Right renal cortex interstitium (tissue), 3 donors: Measurements from ENCODE around the gene LMBRD1. TPM values are rescaled to one million over a fixed set of nuclear protein-coding genes. Genes with fewer than 3 reads are reported as not detected.
"Not testable (repeated sequence)": the region's sequence is repeated elsewhere in the genome, so short reads cannot be mapped to it uniquely, and the experiment has no call there.

ENCODE experiments used
- DNase-seq, 3 donors: peaks; one replicate each; pipeline ENCODE4 v3.0.0-alpha.2; 2013; ENCODE audit warnings: low read depth in 3 of 3, low spot score in 2 of 3
- polyA plus RNA-seq, 3 donors: library from polyadenylated mRNA; unstranded; fragments of 120-200 nt; gene quantifications; one replicate each; pipeline ENCODE4 v1.2.1, GENCODE V29; 2013; ENCODE audit not compliant: insufficient read length in 3 of 3

The LMBRD1 gene
- polyA plus RNA-seq, 3 donors: 162 to 170 (median 165) TPM

DNA sequence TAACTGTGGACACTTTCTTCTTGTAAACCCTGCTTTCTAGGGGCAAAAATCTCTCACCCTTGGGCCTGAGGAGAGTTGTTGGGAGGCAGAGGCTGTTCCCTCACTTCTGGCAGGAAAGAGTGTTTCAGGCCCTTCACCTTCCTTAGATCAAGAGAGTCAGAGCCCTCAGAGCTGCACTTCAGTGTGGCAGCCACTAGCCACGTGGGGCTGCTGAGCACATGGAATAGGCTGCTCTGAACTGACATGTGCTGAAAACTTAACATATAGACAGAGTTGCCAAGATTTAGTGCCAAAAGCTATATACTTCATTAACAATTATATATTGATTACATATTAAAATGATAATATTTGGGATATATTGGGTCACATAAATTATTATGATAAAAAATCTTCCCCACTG is 4.4 kb upstream of the LMBRD1 start:
- DNase-seq: no peak

DNA sequence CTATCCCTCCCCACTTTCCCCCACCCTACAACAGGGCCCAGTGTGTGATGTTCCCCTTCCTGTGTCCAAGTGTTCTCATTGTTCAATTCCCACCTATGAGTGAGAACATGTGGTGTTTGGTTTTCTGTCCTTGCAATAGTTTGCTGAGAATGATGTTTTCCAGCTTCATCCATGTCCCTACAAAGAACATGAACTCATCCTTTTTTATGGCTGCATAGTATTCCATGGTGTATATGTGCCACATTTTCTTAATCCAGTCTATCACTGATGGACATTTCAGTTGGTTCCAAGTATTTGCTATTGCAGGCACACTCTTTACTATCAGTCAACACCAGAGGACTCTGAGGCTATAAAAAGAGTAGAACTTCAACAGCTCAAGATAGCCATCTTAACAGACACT is 2.0 kb upstream of the LMBRD1 start:
- not testable (repeated sequence) for DNase-seq

DNA sequence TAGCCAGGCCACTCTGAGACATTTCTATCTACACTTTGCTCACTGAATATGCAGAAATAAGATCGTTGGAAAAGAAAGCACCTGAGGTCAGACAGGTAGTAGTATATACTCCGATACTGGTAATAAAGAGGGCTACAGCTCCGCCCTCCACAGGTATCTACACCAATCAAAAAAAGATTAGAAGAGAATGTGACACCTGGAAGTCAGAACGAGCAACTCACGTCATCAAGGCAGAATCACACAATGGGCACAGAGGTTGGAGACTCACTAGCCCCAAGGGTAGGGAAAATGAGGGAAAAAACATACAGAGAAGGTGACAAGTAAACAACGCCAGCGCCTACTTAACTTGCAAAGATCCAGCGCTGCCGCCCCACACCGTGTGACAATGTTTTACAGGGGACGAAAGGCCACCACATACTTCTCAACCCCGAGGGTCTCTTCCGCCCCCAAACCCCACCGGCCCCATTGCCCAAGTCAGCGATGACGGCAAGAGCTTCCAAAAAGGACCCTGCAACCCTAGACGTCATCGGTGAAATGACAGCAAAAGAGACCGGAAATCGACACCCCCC is 653 bp downstream of the LMBRD1 start:
- peak in 2 of 3 donors; percentile 53 to 54 for DNase-seq

DNA sequence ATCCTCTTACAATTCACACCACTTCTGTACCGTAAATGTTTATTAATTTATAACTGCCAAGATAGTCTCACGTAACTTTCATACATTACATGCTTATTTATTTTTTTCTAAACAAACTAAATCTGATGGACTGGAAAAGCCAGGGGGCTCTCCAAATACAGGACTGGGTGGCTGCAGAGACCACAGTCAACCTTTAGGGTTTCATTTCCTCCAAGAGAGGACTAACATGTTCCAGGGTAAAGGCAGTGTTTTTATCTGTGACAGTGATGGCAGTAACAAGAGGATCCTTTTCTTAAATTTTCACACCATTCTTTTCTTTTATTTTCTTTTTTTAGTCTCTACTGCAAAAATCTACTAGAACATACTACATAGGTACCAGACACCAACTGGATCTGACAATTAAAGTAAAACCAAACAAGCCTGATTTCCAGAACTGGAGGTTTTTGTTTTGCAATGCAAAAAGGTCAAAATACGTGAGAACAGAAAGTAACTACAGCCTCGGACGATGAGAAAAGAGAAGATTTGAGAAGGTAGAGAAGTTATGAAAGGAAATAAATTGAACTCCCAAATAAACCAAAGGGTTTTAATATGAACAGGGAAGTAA is 1.2 kb downstream of the LMBRD1 start:
- DNase-seq: peak in 2 of 3 donors; percentile 13 to 14

DNA sequence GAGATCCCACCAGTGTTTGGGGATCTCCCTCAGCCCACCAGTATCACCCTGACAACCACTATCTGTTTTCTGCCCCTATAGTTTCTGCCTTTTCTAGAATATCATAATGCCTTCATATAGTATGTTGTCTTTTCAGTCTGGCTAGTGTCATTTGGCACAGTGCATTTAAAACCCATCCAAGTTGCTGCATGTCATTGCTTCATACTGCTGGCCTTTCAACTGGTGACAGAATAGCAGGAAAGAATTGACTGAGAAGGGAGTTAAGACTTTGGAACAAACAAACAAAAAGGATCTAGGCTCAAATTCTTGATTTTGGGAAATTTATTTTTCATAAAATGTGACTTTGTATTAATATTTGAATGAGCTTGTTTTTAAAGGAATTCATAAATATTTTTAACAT is 4.5 kb downstream of the LMBRD1 start:
- no peak for DNase-seq

DNA sequence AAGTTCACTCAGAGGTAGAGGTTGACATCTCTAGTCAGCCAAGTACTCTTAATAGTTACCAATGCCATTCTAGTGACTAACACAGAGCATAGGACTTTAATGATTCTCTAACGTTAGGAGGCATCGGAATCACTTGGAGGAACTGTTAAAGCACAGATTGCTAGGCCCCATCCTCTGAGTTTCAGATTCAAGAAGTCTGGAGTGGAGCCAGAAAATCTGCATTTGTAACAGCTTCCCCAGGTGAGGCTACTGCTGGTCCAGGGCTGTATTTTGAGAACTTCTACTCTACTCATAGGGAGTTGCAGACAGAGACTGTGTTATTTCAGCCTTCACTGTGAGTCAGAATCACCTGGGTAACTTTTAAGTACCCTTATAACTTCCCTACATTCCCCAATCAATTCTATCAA is 5.7 kb downstream of the LMBRD1 start:
- no peak for DNase-seq

DNA sequence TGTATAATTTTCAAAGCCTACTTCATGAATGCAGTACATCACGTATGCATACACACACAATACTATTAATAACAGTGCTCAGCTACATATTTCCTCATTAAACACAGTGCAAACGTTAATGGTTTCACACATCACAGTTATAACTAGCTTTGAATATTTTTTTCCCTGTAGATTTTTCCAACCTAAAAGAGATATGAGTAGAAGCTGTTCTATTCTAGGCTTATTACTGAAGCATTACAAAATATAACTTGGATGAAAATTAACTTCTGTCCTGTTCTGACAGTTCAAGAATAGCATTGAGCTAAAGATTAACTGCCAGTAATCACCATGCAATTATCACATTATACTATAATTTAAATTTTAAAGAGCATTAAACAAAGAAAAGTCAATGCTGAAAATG is 6.2 kb downstream of the LMBRD1 start:
- DNase-seq: no peak

DNA sequence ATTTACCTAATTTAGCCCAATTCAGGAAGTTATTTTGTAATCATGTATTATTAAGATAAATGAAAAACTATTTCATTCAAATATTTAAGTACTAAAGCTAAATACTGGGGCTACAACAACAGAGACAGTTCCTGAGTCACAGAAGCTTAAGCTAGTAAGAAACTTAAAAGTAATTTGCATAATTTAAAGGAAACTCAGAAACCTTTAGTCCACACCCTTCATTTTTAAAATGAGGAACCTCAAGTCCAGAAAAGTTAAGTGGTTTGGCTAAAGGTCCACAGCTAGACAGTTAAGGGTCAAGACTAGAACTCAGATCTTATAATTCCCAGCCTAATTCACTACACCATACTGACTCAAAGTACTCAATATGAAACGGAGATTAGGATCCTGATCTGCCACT is 7.2 kb downstream of the LMBRD1 start:
- DNase-seq: no peak

DNA sequence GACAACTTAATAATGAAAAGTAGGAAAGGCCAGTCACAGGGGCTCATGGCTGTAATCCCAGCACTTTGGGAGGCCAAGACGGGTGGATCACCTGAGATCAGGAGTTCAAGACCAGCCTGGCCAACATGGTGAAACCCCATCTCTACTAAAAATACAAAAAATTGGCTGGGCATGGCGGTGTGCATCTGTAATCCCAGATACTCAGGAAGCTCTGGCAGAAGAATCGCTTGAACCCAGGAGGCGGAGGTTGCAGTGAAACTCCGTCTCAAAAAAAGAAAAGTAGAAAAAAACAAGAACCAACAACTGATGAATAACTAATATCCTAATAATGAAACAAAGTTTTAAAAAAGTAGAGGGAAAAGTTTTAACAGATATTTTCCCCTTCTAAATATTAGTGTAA is 9.4 kb downstream of the LMBRD1 start:
- DNase-seq: not testable (repeated sequence)

DNA sequence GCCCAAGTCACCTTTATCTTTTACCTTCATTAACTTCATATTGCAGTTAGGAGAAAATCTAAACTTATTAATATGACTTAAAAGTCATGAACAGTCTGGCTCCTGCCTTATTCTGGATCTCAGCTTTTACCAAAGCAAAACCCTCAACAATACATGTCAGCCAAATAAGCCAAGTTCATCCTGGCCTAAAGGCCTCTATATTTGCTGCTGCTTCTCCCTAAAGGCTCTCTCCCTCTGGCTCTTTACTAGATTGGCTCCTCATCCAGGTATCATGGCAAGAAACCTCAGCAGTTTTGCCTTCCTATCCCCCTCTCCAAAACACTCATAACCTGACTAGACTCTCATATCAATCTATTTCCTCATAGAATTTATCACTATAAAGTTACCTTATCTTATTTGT is 11.1 kb downstream of the LMBRD1 start:
- DNase-seq: no peak

DNA sequence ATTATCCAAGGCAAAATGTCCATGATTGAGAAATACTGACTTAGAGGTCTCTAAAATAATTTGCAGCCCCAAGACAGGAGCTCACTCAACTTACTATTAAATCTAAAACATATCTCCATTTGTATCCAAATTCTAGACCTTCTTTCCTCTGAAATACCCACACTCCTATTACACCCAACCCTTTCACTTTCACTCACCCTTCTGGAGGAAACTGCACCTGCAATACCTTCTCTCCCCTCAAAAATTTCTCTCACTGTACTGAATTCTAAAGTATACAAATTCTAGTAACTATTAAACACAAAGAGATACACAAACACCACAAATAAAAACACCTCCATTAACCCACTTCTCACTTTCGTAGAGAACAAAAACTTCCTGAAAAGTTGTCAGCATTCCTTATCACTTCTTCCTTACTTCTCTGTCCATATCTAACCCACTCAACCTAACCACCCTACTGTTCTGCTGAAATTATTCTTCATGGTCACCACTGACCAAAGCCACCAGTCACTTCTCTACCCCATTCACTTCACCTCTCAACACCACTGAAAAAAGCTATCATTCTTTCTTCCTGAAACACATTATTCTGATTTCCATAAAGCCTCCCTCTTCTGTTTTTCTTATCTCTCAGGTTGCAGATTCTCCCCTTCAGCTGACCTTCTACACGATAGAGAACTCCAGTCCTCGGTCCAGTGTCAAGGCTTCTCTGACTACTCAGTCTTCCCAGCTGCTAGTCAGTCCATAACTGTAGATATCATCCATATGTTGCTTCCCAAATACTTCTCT is 12.0 kb downstream of the LMBRD1 start:
- no peak for DNase-seq

DNA sequence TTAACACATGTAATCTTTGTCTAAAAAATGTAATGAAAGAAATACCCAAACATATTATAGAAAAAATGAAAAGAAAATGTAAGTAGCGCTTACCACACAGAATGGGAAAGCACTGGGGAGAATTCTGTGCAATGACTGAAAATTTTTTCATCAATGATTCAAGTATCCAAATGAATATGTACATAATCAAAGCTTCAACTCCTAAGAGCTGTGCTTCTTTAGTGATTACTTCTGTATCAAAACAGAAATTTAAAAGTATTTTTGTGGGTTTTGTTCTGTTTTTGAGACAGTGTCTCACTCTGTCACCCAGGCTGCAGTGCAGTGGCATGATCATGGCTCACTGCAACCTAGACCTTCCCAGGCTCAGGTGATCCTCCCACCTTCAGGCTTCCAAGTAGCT is 13.7 kb downstream of the LMBRD1 start:
- DNase-seq: no peak

DNA sequence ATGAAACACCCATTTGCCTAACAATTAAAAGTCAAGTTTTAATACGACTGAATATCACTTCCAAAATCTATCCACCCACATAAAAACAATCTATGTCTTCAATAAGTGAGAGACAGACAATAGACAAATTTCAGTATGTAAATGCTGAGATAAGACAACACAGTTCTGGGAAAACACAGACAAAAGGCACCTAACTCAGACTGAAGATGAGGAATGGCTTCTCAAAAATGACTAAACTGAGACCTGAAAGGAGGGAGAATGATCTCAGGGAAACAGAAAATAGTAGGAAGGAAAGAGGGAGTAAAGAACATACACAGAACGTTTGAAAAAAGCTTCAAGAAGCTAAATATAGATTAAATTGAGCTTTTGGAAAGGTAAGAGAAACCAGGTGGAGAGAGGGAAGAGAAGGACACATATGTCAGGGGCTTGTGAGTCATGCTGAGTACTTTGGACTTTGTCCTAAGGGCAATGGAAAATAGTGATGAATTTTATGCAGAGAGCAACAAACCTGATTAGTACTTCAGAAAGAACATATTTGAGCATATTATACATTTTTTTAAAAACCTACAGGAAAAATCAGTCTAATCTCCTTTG is 16.1 kb downstream of the LMBRD1 start:
- DNase-seq: no peak

DNA sequence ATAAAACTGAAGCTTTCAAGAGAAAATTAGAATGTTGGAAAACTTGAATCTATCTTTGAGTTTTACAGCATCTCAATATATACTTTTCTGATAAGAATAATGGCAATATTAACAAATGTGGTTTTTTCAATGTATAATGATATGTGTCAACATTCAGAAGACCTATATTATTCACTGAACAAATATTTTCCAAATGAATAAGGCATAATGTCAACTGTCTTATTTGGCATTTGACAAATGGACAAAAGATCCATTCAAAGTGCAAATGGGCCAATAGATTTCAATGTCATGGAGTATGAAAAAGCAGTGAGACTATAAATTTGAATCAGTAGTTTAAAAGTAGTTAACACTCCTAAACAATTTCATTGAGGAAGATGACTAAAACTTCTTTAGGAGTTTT is 20.9 kb downstream of the LMBRD1 start:
- DNase-seq: no peak

DNA sequence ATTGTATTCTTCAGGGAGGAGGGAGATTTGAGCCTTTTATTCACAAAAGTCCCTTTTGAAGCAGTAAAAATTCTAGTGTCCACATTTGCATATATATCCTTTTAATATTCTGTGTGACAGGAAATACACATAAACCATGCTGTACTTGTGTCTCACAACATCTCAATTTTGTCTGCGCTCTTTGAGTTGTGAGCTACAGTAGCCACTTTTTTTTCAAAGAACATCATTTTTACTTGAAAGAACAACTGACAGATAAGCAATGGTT is 21.3 kb downstream of the LMBRD1 start:
- DNase-seq: no peak

DNA sequence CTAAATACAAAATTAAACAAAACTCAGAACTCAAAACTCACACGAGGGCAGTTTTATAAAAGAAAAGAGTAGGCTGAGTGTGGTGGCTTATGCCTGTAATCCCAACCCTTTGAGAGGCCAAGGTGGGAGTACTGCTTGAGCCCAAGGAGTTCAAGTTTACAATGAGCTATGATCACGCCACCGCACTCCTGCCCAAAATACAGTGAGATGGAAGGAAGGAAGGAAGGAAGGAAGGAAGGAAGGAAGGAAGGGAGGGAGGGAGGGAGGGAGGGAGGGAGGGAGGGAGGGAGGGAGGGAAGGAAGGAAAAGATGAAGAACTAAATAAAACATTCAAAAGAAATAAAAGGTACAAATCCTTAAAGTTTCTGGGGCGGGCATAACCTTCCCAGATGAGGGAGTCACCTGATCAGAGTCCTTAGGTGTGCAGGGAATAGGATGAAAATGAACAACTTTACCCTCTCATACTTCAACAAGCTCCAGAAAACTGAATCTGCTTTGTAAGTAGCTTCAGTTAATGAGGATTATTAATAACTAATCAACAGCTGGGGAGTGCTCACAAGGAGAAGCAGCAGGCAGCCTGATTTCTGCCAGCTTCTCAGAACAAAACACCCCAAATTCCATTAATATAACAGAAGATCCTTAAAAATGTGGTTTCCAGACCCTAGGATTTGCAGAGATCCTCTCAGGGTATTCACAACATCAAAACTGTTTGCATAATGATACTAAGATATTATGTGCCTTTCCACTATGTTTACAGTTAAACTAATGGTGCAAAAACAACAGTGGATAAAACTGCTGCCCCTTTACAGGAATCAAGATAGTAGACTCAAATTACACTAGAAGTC is 21.8 kb downstream of the LMBRD1 start:
- no peak for DNase-seq

DNA sequence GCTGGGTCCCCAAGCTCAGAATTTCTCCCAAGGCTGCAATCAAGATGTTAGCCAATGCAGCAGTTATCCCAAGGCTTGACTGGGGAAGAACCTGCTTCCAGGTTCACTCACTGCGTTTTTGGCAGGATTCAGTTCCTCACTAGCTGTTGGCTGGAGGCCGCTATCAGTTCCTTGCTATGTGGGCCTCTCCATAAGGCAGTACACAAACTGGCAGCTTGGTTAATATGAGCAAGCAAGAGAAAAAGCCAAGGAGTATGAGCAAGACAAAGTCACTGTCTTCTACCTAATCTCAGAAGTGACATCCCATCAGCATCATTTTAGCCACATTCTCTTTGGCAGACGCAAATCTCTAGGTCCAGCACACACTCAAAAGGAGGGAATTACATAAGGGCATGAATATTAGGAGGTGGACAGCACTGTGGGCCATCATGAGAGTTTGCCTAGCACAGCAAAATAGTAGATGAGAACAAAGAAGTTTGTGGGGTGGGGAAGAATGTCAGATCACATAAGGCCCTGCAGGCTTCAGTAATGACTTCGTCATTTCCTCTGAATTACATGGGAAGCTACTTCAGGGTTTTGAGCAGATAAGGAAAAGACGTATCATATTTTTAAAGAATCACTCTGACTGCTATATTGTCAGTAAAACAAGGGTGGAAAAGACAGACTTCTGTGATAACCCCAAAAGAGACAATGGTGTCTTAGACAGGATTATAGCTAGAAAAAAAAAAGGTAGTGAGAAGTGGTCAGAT is 25.5 kb downstream of the LMBRD1 start:
- DNase-seq: no peak

DNA sequence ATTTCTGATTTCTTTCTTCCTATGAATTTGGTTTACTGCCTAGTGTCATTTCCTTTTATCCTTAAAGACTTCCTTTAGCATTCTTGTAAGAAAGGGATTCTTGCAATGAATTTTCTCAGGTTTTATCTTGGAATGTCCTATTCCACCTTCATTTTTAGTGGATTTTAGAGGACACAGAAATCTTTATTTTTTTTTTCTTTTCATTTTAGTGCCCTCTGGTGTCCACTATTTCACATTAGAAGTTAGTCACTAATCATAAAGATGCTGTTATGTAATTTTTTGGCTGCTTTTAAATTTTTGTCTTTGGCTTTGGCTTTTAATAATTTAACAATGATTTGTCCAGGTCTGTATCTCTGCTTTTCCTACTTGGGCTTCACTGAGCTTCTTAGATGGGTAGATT is 28.1 kb downstream of the LMBRD1 start:
- no peak for DNase-seq

DNA sequence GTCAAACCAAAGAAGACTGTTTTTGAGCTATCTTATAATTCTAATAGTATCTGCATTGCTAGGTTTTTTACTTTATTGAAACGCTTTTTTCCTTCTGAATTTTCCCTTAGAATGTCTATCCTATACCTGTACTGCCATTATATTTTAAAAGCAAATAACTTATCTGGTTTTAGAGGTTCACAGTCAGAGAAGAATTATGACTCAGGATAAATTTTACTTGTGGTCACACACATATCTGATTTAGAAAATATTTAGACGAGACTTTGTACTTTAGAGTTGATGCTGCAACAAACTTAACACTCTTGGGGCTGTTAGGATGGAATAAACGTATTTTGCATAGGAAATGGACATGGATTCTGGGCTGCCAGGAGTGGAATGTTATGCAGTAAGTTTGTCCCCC is 33.0 kb downstream of the LMBRD1 start:
- DNase-seq: no peak

DNA sequence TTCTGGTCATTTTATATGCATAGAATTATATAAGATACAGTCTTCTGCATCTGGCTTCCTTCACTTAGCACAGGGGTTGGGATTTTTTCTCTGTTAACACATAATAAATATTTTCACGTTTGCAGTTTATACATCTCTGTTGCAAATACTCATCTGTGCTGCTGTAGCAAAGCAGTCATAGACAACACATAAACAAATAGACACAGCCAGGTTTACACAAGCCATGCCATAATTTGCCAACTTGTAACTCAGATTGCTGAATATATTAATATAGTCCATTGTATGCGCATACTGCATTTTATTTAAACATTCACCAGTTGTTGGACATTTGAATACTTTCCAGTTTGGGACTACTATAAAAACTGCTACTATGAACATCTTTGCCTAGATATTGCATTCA is 35.0 kb downstream of the LMBRD1 start:
- DNase-seq: no peak

DNA sequence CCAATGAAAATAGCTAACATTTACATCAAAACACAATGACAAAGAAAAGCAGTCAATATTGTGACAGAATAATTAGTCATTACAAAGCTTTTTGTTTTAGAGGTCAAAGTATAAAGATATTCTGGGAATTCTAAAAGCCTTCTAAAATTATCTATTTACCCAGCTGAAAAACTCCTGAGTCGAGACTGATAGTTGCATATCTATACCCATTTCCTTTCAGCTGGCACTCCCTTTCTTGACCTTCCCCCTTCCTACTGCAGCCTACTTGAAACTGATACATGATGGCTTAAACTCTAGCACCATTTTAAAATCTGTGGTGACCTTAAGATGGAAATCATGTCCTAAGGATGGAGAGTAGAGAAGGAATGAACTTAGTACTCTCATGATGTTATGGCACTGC is 38.6 kb downstream of the LMBRD1 start:
- no peak for DNase-seq
